Ramos (cell line): ENCODE measurements around the gene N4BP2L1.
"Not testable (repeated sequence)": the region's sequence is repeated elsewhere in the genome, so short reads cannot be mapped to it uniquely, and the experiment has no call there.

Experiments
- in situ Hi-C: fragments of 300-500 bp; cut with MboI; formaldehyde crosslinking; loops from one replicate; pipeline ENCODE4 v1.14.3; 2022; ENCODE audit warnings: low sequenced_read_pairs; ENCODE audit not compliant: unreplicated experiment

Gene N4BP2L1

DNA sequence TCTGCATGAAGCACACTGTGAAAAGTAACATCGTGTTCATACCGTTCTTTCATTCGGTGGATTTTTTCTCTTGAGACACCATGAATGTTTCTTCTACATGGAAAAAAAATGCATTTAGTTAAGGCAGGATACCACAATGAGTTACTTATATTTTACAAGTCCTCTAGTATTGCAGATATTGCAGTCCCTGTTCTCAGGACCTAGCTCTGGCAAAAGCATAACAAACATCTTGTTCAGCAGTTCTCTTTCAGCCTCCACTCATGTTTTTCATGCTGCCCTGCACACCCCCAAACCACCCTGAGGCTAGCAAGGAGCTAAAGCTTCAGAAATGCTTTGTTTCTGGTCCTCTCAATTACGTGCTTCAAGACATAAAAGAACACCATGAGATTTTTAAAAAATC lies 24.8 kb downstream of the N4BP2L1 start:
- in situ Hi-C loops: no loop called here

DNA sequence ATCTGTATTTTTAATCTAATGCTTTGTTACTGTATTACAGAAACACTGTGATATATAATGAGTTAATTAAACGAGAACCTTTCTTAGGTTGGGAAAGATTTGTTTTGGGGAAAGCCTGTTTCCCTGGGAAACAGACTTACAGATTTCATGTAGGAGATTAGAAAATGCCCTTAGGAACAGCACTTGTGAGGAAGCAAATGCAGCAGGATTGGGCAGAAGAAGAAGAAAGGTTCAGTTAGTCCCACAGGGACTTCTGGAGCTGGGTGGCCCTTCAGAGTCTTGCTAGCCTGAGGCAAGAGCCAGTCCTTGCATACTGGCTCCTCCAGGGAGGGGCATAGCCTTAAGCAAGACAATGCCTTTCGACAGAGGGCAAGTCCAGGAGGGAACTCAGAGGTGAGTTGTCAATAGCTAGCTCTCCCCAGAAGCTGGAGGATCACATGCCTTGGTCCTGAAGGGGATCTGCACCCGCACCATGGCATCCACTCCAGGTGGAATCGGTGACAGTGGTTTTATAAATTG lies 36.8 kb downstream of the N4BP2L1 start:
- in situ Hi-C loops: no loop called here

DNA sequence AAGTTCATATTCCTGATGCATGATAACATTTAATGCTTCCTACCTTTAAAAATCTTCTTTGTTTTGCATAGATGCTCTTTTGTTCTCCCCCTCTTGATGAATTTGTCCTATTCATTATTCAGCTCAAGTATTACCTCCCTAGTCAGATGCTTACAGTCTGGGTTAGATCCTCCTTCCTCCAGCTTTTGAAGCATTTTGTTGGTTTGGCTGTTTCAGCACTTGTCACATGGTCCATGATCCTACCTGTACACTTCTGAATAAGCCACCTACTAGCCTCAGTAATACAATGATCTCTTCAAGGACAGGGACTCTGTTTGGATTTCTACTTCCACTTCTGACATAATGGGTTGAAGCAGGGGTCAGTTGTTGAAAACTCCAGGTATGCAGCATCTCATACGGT lies 37.4 kb downstream of the N4BP2L1 start:
- in situ Hi-C loops: no loop called here

DNA sequence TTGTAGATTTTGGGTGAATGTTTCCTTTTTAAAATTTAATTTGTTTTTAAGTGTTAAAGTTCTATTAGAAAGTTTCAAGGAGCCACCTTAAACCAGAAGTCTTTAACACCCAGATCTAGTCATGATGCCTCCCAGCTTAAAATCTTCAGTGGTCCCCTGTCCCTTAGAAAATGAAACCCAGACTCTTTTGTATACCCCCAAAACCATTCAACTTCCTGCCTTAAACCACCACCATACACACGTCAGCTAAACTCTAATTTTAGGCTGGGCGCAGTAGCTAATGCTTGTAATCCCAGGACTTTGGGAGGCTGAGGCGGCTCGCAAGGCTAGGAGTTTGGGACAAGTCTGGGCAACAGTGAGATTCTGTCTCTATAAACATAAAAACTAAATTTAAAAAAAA lies 37.9 kb downstream of the N4BP2L1 start:
- in situ Hi-C loops: no loop called here

DNA sequence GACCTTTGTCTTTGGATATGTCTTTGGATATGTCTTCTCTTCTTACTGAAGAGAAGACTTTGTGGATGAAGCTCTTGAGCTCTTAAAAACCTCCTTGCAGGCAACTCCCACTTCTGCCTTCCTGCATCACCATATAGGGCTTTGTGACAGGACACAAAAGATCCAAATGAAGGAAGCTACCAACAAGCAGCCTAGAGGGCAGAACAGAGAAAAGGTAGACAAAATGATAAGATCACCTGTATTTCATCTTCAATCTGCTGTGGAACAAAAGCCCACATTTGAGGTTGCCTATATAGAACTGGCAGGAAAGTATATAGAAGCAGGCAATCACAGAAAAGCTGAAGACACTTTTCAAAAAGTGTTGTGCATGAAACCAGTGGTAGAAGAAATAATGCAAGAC lies 42.5 kb downstream of the N4BP2L1 start:
- in situ Hi-C loops: no loop called here

DNA sequence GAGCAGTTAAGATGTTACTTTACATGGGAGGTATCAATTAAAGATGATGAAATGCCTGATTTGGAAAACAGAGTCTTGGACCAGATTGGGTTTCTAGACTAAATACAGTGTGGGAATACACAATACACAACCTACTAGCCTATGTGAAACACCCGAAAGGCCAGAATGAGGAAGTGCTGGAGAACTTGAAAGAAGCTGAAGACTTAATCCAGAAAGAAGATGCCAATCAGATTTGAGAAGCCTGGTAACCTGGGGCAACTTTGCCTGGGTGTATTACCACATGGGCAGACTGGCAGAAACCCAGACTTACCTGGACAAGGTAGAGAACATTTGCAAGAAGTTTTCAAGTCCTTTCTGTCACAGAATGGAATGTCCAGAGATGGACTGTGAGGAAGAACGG lies 43.2 kb downstream of the N4BP2L1 start:
- in situ Hi-C loops: no loop called here

DNA sequence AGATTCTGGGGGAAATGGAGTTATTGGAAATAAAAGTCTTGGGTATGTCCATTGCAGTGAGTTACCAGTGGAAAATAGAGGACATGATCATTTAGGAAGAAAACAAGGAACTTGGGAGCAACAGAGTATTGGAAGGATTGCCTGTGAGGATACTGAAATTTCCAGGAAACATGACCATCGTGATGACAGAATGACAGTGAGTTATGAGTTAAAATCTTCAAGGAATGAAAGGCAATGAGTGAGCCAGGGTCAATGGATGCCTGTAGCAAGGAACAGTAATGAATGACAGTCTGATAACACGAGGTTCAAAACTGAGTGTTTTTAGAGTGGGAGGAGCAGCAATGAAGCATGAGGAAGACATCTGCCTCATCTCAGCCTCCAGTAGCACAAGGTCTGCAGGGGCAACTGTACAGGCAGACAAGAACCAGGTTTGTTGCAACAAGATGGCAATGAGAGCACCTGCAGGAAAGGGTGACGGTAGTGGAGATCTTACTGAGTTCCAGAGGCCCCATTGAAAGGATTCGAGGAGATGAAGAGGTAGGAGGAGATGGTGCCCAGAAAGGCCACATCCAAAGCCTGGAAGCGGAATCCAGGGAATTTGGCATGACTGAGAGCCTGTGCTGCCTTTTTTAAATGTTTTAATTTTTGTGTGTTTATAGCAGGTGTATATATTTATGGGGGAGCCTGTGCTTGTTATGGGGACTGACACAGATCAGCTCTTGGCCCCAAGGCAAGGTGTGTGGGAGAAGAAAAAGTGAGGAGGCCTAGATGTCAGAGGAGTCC lies 43.9 kb downstream of the N4BP2L1 start:
- in situ Hi-C loops: no loop called here

DNA sequence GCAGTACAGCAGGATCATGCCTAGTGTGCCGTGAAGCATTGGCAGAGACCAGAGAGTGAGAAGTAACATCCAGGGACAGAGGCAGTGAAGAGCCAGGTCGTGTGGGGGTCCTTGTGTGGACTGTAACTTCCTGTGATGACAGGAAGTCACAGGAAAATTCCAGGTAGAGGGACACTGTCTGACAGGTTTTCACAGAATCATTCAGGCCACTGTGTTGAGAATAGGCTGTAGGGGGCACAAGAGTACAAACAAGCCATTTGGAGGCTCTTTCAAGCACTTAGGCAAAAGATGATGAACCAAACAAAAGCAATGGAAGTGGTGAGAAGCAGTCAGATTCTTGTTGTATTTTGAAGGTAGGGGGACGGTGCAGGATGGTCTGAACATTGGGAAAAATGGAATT lies 46.4 kb downstream of the N4BP2L1 start:
- in situ Hi-C loops: no loop called here

DNA sequence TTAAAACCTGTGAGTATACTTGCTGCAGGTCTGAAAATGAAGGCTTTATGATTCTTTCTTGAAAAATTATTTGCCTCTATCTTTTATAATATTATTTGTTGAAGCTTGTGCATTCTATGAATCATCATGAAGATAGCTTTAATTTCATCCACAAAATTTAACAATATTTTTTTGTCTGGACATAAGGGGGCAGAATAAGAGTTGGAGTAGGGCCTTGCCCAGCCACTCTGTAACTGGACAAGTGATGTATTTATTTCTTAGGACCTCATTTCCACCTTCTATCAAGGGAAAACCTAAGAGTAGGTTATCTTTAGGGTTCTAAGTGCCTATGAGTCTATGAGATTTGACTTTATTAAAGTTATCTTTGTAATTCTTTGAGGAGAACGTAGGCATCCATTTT lies 49.9 kb downstream of the N4BP2L1 start:
- in situ Hi-C loops: no loop called here

DNA sequence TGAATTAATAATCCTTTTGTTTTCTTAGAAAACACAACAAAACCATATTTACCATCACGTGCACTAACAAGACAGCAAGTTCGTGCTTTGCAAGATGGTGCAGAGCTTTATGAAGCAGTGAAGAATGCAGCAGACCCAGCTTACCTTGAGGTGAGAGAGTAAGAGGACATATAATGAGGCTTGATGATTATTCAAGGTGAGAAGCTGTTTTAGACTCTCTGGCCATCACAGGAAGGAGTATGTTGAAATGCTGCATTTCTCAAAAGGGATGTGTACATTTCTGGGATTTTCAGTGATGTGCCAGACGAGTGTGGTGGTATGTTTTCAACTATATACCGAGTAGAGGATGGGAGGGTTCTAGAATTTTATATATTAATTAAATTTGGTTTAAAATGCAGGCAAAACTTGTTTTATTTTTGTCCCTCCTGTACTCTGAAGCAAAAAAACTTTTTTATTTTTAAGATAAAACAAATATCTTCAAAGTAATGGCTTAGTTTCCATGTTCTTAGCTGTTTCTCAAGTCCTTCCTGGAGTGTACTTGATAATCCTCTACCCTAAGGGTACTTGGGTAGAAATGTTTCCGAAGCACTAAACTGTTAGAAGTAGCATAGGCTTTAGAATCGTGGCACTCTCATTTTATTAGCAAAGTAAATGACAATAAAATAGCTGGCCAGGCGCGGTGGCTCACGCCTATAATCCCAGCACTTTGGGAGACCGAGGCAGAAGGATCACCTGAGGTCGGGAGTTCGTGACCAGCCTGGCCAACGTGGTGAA lies 51.1 kb downstream of the N4BP2L1 start:
- in situ Hi-C loops: no loop called here

DNA sequence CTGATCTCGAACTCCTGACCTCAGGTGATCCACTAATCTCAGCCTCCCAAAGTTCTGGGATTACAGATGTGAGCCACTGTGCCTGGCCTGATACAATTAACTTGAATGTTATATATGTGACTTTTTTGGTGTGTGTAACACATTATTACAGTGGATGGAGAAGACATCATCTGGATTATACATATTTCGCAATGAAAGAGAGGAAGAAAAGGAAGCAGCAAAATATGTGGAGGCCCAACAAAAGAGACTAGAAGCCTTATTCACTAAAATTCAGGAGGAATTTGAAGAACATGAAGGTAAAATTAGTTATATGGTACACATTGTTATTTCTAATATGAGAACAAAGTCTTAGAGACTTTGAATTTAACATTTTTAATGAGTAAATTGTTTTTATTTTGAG lies 57.1 kb downstream of the N4BP2L1 start:
- in situ Hi-C loops: no loop called here

DNA sequence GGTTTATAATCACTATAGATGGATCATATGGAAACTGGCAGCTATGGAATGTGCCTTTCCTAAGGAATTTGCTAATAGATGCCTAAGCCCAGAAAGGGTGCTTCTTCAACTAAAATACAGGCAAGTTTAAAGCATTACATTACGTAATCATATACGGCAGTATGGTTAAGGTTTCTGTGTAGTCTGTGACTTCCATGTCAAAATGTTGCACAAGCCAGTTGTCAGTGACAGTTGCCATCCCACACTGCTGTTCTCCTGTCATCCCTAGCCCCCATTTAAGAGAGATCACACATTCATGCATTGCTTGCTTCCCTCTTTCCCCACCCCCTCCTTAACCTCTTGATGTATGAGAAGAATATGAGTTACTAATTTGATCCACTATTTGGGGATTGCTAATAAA lies 65.4 kb downstream of the N4BP2L1 start:
- in situ Hi-C loops: no loop called here

DNA sequence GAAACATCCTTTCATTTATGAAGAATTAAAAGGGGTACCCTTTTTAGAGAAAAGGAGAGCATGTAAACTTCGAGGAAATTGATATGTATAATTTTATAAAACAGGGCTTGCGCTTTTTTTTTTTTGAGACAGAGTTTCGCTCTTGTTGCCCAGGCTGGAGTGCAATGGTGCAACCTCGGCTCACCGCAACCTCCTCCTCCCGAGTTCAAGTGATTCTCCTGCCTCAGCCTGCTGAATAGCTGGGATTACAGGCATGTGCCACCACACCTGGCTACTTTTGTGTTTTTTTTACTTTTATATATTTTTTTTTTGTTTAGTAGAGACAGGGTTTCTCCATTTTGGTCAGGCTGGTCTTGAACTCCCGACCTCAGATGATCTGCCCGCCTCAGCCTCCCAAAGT lies 72.0 kb downstream of the N4BP2L1 start:
- in situ Hi-C loops: not testable (repeated sequence)

DNA sequence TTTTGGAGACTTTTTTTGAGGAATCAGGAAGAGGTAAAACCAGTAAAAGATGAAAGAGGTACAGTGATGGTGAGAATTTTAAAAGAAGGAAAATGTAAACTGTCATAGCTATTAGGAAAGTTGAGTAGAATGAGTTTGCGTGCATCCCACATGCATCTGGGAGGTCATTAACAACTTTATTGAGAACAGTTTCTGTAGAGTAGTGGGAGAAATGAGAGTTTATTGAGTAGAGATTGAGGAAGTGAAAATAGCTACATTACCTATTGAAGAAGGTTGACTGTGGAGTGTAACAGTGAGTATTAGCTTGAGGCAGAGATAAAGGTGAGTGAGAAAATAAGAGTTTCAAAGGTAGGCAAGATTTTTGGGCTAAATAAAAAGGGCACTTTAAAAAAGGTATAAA lies 73.9 kb downstream of the N4BP2L1 start:
- in situ Hi-C loops: no loop called here

DNA sequence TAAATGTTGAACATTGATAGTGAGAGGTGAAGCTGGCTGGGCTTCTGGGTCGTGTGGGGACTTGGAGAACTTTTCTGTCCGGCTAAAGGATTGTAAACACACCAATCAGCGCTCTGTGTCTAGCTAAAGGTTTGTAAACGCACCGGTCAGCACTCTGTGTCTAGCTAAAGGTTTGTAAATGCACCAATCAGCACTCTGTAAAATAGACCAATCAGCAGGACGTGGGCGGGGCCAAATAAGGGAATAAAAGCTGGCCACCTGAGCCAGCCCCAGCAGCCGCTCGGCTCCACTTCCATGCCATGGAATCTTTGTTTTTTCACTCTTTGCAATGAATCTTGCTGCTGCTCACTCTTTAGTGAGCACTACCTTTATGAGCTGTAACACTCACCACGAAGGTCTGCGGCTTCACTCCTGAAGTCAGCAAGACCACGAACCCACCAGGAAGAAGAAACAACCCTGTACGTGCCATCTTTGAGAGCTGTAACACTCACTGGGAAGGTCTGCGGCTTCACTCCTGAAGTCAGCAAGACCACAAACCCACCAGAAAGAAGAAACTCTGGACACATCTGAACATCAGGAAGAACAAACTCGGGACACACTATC lies 77.0 kb downstream of the N4BP2L1 start:
- in situ Hi-C loops: not testable (repeated sequence)
